ENCODE data around the gene ZFAND3.

DNA sequence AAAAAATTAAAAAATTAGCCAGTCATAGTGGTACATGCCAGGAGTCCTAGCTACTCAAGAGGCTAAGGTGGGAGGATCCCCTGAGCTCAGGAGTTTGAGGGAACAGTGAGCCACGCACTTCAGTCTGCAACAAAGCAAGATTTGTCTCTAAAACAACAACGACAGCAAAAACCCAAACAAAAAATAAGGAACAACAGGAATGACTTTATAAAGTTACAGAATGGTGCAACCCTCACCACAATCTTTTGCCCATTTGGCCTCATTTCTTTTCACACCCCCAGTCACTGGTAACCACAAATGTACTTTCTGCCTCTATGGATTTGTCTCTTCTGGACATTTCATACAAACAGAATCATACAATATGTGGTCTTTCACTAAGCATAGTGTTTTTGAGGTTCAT lies 16.7 kb upstream of the ZFAND3 start:
- TF ChIP-seq, protein P1, sequence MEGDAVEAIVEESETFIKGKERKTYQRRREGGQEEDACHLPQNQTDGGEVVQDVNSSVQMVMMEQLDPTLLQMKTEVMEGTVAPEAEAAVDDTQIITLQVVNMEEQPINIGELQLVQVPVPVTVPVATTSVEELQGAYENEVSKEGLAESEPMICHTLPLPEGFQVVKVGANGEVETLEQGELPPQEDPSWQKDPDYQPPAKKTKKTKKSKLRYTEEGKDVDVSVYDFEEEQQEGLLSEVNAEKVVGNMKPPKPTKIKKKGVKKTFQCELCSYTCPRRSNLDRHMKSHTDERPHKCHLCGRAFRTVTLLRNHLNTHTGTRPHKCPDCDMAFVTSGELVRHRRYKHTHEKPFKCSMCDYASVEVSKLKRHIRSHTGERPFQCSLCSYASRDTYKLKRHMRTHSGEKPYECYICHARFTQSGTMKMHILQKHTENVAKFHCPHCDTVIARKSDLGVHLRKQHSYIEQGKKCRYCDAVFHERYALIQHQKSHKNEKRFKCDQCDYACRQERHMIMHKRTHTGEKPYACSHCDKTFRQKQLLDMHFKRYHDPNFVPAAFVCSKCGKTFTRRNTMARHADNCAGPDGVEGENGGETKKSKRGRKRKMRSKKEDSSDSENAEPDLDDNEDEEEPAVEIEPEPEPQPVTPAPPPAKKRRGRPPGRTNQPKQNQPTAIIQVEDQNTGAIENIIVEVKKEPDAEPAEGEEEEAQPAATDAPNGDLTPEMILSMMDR (conservative IDR thresholded peaks at IDR 0.05; ENCODE audit: low read depth, low read length), result no peak
- TF ChIP-seq EZH2 (IDR thresholded peaks at IDR 0.05; ENCODE audit: low read length, unreplicated experiment) (no peak), EZH2phosphoT487 (IDR thresholded peaks at IDR 0.05; ENCODE audit: borderline replicate concordance, low read length) (no peak)

All from PC-3 (cell line).